ENCODE results near the gene KCTD10. TPM values are rescaled to one million over a fixed set of nuclear protein-coding genes. Genes with fewer than 3 reads are reported as not detected.

Gene KCTD10
- total RNA-seq, 1 experiment from 2014 or later = 44.7 TPM

DNA sequence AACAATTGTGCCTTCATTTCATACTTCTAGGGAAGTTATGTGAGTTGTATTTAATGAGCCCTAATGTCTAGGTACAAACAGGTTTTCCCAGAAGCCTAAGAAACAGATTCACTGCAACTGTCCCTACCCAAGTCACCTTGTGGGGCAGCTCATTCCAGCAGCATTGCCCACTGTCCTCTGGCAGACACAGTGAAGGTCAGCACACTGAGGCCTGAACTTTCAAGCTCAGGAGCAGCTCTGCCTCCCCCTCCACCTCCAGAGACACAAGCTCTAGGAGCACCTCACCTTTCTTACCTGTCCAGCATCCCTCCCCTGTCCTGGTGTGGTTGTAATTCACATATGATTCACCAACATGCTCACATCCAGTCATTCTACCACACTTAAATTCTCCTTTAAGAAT lies 16.0 kb upstream of the KCTD10 start:
- H3K9me3 Mint-ChIP-seq = peaks cover 26% of the 10 kb centered on the region
- no peaks in the 10 kb centered on the region for H3K4me1 Mint-ChIP-seq
- no peak for DNase-seq (ENCODE audit: low spot score)
- peaks cover 74% of the 10 kb centered on the region for H3K36me3 Mint-ChIP-seq
- TF ChIP-seq, protein P1, sequence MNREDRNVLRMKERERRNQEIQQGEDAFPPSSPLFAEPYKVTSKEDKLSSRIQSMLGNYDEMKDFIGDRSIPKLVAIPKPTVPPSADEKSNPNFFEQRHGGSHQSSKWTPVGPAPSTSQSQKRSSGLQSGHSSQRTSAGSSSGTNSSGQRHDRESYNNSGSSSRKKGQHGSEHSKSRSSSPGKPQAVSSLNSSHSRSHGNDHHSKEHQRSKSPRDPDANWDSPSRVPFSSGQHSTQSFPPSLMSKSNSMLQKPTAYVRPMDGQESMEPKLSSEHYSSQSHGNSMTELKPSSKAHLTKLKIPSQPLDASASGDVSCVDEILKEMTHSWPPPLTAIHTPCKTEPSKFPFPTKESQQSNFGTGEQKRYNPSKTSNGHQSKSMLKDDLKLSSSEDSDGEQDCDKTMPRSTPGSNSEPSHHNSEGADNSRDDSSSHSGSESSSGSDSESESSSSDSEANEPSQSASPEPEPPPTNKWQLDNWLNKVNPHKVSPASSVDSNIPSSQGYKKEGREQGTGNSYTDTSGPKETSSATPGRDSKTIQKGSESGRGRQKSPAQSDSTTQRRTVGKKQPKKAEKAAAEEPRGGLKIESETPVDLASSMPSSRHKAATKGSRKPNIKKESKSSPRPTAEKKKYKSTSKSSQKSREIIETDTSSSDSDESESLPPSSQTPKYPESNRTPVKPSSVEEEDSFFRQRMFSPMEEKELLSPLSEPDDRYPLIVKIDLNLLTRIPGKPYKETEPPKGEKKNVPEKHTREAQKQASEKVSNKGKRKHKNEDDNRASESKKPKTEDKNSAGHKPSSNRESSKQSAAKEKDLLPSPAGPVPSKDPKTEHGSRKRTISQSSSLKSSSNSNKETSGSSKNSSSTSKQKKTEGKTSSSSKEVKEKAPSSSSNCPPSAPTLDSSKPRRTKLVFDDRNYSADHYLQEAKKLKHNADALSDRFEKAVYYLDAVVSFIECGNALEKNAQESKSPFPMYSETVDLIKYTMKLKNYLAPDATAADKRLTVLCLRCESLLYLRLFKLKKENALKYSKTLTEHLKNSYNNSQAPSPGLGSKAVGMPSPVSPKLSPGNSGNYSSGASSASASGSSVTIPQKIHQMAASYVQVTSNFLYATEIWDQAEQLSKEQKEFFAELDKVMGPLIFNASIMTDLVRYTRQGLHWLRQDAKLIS (CRISPR knock-in tag; IDR thresholded peaks at IDR 0.05; ENCODE audit: borderline replicate concordance) = no peak
- TF ChIP-seq JUN (CRISPR knock-in tag; IDR thresholded peaks at IDR 0.05) = no peak
- no peak for TF ChIP-seq NR3C1 (CRISPR knock-in tag; conservative IDR thresholded peaks at IDR 0.05; ENCODE audit: low read depth)
- TF ChIP-seq, protein P2, sequence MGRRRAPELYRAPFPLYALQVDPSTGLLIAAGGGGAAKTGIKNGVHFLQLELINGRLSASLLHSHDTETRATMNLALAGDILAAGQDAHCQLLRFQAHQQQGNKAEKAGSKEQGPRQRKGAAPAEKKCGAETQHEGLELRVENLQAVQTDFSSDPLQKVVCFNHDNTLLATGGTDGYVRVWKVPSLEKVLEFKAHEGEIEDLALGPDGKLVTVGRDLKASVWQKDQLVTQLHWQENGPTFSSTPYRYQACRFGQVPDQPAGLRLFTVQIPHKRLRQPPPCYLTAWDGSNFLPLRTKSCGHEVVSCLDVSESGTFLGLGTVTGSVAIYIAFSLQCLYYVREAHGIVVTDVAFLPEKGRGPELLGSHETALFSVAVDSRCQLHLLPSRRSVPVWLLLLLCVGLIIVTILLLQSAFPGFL (CRISPR knock-in tag; IDR thresholded peaks at IDR 0.05; ENCODE audit: borderline replicate concordance) = no peak
- TF ChIP-seq NR2C2 (CRISPR knock-in tag; IDR thresholded peaks at IDR 0.05) = no peak
- TF ChIP-seq, protein P3, sequence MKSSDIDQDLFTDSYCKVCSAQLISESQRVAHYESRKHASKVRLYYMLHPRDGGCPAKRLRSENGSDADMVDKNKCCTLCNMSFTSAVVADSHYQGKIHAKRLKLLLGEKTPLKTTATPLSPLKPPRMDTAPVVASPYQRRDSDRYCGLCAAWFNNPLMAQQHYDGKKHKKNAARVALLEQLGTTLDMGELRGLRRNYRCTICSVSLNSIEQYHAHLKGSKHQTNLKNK (CRISPR knock-in tag; IDR thresholded peaks at IDR 0.05) = no peak
- TF ChIP-seq, protein P4, sequence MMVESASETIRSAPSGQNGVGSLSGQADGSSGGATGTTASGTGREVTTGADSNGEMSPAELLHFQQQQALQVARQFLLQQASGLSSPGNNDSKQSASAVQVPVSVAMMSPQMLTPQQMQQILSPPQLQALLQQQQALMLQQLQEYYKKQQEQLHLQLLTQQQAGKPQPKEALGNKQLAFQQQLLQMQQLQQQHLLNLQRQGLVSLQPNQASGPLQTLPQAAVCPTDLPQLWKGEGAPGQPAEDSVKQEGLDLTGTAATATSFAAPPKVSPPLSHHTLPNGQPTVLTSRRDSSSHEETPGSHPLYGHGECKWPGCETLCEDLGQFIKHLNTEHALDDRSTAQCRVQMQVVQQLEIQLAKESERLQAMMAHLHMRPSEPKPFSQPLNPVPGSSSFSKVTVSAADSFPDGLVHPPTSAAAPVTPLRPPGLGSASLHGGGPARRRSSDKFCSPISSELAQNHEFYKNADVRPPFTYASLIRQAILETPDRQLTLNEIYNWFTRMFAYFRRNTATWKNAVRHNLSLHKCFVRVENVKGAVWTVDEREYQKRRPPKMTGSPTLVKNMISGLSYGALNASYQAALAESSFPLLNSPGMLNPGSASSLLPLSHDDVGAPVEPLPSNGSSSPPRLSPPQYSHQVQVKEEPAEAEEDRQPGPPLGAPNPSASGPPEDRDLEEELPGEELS (CRISPR knock-in tag; IDR thresholded peaks at IDR 0.05) = no peak
- TF ChIP-seq, protein P5, sequence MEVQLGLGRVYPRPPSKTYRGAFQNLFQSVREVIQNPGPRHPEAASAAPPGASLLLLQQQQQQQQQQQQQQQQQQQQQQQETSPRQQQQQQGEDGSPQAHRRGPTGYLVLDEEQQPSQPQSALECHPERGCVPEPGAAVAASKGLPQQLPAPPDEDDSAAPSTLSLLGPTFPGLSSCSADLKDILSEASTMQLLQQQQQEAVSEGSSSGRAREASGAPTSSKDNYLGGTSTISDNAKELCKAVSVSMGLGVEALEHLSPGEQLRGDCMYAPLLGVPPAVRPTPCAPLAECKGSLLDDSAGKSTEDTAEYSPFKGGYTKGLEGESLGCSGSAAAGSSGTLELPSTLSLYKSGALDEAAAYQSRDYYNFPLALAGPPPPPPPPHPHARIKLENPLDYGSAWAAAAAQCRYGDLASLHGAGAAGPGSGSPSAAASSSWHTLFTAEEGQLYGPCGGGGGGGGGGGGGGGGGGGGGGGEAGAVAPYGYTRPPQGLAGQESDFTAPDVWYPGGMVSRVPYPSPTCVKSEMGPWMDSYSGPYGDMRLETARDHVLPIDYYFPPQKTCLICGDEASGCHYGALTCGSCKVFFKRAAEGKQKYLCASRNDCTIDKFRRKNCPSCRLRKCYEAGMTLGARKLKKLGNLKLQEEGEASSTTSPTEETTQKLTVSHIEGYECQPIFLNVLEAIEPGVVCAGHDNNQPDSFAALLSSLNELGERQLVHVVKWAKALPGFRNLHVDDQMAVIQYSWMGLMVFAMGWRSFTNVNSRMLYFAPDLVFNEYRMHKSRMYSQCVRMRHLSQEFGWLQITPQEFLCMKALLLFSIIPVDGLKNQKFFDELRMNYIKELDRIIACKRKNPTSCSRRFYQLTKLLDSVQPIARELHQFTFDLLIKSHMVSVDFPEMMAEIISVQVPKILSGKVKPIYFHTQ (CRISPR knock-in tag; IDR thresholded peaks at IDR 0.05) = no peak
- TF ChIP-seq, protein P6, sequence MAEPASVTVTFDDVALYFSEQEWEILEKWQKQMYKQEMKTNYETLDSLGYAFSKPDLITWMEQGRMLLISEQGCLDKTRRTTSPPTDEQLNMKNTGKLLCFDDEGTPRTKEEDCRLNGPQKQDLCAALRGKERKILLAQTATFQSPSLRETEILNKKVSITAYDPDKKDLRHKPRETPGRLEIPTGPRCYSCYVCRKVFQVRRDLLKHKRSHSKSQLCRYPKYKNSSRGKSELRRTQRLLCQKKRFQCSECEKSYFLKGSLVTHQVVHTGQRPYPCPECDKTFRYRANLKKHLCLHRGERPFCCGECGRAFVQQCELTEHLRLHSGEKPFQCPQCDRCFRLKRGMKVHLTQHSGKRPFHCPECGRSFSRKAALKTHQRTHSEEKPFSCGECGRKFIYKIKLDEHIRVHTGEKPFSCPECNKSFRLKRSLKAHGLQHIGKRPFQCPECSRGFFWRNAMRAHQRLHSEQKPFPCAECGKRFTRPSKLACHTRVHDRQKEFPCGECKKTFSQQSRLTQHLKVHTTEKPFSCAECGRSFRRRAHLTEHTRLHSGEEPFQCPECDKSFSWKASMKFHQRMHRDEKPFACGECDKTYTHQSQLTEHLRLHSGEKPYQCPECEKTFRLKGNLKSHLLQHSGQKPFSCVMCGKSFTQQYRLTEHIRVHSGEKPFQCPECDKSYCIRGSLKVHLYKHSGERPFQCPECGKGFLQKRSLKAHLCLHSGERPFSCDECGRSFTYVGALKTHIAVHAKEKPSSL (CRISPR knock-in tag; conservative IDR thresholded peaks at IDR 0.05) = no peak
- no peak for TF ChIP-seq KAT7 (CRISPR knock-in tag; IDR thresholded peaks at IDR 0.05; ENCODE audit: borderline replicate concordance)
- TF ChIP-seq NFATC4 (CRISPR knock-in tag; IDR thresholded peaks at IDR 0.05) = no peak
- TF ChIP-seq HMGA2 (CRISPR knock-in tag; IDR thresholded peaks at IDR 0.05) = no peak
- no peak for TF ChIP-seq PRRX2 (CRISPR knock-in tag; IDR thresholded peaks at IDR 0.05)
- TF ChIP-seq, protein P7, sequence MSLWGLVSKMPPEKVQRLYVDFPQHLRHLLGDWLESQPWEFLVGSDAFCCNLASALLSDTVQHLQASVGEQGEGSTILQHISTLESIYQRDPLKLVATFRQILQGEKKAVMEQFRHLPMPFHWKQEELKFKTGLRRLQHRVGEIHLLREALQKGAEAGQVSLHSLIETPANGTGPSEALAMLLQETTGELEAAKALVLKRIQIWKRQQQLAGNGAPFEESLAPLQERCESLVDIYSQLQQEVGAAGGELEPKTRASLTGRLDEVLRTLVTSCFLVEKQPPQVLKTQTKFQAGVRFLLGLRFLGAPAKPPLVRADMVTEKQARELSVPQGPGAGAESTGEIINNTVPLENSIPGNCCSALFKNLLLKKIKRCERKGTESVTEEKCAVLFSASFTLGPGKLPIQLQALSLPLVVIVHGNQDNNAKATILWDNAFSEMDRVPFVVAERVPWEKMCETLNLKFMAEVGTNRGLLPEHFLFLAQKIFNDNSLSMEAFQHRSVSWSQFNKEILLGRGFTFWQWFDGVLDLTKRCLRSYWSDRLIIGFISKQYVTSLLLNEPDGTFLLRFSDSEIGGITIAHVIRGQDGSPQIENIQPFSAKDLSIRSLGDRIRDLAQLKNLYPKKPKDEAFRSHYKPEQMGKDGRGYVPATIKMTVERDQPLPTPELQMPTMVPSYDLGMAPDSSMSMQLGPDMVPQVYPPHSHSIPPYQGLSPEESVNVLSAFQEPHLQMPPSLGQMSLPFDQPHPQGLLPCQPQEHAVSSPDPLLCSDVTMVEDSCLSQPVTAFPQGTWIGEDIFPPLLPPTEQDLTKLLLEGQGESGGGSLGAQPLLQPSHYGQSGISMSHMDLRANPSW (CRISPR knock-in tag; conservative IDR thresholded peaks at IDR 0.05; ENCODE audit: low read depth) = no peak
- ChIA-PET POLR2A (no interaction called here), CTCF (interaction anchor here (0.7 to 0.8 kb wide), 2 partner anchors 25 to 65 kb away, joined by 3 to 4 read pairs; no protein-coding TSS in a partner anchor)
- no peak for ATAC-seq
- no peaks in the 10 kb centered on the region for H3K27me3 Mint-ChIP-seq (ENCODE audit: low read depth)
- no peak overlapping the region for H3K4me3 Mint-ChIP-seq
- no peak overlapping the region for H3K27ac Mint-ChIP-seq
